ENCODE measurements around the gene AHCYL1.
A peak's percentile ranks its signal among the peaks of the same experiment; 100 is the strongest.
"Not testable (repeated sequence)": the region's sequence is repeated elsewhere in the genome, so short reads cannot be mapped to it uniquely, and the experiment has no call there.

AHCYL1 gene

DNA sequence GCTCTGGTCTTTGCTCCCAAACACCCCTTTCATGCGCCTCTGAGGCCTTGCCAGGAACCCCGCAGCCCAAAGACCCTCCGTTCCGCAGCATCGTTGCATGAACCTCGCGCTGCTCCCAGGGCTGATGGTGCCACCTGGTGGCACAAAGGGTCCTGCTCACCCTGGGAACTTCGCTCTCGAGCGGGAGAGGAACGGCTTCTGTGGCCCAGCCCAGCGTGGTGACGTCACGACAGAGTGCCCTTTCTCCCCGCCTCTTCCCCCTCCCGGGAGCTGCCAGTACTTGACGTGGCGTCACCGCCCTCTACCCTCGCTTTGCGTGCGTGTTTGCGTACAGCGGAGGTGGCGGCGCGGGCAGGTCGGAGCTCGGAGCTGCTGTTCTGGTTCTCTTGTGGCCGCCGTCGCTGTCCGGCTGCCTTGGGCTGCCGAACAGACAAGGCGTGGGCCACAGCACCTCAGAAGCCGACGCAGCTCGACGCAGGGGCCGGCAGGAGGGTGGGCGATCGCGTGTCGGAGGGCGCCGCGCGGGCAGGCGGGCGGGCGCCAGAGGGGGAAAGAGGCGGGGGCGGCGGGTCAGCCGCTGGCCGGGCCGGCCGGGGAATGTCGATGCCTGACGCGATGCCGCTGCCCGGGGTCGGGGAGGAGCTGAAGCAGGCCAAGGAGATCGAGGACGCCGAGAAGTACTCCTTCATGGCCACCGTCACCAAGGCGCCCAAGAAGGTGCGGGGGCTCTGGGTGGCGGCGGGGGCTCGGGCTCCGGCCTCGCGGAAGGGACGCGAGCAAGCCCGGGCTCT is at the start of gene AHCYL1:
AHCYL1 (plus strand) TSS at position 310 of the 791 bp plus-strand sequence; CDS start at position 598, 288 bp downstream.
- peak; percentile 99 for DNase-seq

DNA sequence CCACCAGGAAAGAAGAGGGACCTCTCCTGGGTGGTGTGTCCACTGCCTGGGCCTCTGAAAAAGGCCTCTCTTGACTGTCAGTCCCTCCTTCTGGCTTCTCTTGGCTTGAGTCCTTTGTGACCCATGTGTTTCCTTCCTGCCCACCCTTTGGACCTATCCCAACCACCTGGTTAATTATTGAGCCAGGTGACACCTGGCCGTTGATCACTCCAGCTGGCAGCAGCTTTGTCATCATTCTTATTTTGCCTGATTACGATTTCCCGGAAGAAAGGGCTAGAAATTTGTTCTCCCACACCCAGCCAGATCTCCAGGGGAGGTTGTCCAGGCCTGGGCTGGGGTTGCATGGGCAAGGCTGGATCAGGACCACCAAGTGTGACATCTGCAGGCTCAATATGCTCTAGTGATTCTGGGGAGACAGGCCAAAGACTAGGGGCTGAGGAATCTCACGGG is 49.1 kb upstream of the AHCYL1 start:
- DNase-seq, result peak; percentile 24

DNA sequence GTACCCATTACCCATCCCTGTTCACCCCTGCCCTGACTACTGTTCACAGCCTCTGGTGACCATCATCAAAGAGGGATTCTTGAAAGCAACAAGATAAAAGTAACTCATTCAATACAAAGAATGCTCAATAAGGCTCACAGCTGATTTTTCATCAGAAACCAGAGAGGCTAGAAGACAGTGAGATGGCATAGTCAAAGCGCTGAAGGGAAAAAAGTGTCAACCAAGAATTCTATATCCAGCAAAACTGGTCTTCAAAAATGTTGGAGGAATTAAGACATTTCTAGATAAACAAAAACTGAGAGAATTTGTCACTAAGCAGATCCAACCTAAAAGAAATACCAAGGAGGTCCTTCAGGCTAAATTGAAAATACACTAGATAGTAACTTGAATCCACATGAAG is 46.8 kb upstream of the AHCYL1 start:
- DNase-seq, result no peak

DNA sequence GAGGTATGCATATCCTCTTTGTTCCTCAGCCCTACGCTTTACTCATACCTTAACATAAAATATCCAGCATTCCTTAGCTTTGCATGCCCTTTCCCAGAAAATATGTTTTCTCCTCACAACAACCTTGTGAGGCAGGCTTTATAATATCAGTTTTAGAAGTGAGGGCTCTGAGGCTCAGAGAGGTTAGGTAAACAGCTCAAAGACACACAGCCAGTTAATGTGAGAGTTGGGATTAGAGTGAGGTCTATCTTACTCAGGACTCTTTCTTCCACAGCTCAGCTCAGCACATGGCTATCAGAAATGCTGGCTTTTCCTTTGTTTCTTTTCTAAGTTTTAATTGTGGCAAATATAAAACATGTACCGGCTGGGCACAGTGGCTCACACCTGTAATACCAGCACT is 46.0 kb upstream of the AHCYL1 start:
- DNase-seq, result no peak

DNA sequence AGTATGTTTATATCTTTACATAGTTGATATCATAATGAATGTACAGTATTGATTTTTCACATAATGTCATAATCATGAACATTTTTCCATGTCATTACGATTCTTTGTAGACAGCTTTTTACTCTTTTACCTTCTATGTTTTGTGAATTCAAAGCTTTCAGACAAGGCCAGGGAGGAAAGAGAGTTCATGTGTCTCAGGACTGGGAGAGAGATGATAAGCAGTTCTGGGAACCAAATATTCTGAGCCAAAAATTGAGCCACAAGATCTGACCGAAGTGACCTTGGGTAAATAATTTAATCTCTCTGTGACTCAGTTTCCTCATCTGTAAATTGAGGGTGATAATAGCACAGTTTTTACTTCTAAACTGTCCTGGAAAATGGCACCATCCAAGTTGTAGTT is 42.1 kb upstream of the AHCYL1 start:
- no peak for DNase-seq

DNA sequence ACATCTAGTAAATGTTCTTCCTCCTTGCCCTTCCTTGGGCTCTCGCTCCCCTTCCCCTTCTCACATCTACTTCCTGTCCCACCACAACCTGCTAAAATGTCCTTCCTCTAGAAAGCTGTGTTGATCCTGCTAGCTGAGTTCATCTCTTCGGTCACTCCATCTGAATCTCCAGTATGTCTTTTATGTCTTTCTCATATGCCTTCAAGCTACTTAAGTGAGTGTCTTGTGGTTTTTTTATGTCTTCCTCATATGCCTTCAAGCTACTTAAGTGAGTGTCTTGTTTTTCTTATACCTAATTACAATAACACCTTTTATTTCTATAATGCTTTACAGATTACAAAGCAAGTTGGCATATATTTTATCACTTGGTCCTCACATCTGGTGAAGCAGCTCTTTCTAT is 40.0 kb upstream of the AHCYL1 start:
- DNase-seq, result no peak

DNA sequence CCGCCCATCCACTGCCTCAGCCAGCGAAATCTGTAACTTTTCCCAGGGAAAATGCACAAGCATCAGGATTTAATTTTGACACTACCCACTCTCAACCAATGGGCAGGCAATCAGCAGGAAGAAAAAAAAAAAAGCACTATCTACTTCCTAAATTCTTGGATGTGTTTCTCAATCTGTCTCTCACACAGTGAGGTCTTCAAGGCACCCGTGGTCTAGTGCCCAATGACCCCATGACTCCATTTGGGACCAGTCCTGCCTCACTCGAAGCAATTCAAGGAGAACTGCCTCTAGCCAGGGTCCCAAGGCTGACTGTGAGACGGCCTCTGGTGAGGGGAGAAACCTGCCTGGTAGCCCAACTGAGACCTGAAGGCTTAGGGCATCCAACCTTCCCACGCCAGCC is 38.1 kb upstream of the AHCYL1 start:
- DNase-seq, result no peak

DNA sequence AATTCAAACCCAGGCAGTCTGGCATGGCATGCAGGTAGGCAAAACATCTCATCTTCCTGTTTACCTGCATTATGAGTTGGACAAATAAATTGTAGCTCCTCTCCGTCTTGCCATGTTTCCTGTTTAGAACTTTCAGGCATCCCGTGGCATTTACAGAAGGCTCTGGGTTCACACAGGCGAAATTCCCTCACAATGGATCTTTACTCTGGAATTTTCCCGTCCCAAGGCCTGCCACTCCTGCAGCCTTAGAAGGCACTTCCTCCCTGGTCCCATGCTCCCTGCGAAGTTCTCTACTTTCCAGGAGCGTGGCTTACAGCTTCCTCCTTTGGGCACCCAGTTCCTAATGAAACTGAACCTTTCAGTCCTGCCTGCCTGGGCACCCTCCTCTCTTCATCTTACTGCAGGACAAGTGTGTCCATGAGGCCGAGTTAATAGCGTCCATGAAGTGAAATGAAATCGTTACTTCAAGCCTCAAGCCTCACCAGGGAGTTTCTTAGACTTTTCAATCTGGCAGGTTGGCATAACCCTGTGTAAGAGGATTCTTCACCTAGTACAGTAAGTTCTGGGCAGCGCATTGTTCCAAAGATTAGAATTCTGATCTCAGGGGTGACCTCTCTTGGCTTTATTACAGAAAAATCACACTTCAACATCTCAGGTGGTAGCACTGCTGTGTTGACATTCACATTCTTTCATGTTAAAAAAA is 36.8 kb upstream of the AHCYL1 start:
- no peak for DNase-seq

DNA sequence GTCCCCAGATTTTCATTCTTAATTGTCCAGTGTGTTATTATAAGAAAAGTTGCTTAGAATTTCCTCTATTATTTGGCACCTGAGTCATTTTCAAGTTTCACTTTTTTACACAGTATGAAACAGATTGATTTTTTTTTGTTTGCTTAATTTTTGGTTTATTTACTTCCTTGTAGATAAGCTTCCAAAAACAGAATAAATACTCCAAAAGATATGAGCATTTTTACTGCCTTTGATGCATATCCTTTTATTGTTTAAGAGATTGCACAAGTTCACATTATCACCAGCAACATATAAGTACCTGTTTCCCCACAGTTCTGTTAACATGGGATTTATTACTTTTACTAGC is 36.3 kb upstream of the AHCYL1 start:
- no peak for DNase-seq

DNA sequence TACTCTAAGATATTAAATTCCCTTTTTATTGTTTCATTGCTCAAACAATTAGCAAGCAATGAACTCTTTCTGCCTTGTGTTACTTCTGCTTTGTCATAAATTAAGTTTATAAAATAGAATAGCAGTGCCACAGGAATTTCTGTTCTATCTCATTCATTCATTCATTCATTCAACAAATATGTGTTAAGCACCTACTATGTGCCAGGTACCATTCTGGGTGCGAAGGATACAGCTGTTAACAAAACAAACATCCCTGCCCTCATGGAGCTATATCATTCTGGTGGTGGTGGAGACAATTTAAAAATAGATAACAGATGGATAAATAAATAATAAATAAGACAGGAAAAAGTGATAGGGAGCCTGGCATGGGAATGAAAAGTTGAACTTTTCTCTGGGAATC is 34.5 kb upstream of the AHCYL1 start:
- no peak for DNase-seq

DNA sequence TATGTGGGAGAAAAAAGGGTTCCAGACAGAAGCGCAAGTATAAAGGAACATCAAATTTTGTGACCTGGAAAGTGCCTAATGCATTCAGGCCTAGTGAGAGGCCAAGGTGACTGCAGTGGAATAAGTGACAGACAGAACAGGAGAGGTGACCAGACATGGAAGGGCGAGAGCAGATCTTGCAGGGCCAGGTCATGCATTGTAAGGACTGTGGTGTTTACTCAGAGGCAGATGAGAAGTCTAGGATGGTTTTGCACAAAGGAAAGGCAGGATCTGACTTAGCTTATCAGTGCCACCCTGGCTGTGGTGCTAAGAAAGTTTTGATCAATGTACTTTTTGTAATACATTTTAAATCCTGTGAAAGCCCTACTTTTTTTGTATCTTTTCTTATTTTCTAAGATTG is 34.1 kb upstream of the AHCYL1 start:
- no peak for DNase-seq

DNA sequence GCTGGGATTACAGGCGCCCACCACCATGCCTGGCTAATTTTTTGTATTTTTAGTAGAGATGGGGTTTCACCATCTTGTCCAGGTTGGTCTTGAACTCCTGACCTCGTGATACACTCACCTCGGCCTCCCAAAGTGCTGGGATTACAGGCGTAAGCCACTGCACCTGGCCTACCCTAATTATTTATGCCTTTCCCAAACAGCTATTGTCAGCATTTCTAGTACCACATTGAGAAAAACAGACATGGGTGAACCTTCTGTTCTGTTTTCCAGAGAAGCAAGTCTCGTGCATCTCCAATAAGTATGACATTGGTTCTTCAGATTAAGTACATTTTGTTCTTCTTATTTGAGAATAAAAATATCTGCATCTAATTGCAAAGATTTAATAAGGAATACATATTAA is 33.1 kb upstream of the AHCYL1 start:
- DNase-seq, result not testable (repeated sequence)

DNA sequence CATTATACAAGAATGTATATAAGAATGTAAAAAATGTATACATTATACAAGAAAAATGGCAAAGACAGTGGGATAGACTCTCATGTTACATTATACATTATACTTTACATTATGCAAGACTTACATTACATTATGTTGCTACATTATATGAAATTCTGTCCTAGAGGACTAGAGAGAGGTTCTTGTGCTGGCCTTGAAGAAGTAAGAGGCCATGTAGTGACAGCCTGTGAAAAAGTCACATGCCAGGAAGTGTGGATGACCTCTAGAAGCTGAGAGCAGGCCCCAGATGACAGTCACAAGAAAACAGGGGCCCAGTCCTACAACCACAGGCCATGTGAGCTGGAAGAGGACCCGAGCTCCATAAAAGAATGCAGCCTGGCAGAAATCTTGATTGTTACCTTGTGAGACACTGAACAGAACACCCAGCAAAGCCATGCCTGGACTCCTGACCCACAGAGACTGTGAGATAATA is 30.5 kb upstream of the AHCYL1 start:
- no peak for DNase-seq

DNA sequence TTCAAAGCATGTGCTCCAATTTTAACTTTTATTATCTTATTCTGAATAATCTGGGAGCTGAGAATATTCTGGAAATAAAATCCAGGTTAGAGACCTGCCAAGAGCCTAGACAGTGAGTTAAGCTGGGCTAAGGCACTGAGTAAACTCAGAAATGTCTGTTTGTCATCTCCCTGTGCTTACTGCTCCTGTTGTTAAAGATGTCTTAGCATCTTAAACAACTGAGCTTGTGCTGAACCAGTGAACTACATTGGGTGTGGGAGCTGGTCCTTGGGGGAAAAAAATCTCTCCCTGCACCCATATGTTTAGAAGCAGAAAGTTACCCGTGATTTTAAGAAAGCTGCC is 25.0 kb upstream of the AHCYL1 start:
- no peak for DNase-seq

DNA sequence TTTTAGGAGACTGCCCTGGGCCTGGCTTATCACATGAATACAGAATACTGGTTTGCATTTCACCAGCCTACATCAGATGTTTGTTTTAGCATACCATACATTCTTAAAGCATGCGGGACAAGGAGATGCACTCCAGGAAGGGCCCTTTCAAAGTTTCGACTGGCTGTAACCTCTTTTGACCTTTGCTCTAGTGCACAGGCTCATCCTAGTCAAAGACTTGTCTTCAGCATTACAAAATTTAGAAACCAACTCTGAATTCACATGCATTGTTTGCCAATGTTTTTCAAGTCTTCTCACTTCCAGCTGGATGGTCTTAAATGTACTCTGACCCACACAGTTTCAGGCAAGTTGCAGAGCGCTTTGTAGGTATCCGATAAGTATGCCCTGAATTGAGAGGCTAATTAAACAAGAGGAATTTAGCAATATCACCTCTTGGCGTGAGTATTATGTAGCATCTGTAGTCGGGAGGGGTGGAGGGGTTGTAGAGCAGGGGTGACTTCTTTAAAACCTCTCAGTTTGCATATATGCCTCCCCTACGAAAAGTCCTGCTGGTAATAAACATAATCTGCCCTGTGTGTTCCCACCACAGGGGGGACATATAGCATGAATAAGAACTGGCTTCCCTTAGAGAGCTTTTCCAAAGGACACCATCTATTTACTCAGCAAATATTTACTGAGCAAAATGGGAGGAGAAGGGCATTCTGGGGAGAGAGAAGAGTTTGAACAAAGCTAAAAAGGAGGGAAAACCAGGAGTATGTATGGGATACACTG is 24.4 kb upstream of the AHCYL1 start:
- DNase-seq, result no peak

DNA sequence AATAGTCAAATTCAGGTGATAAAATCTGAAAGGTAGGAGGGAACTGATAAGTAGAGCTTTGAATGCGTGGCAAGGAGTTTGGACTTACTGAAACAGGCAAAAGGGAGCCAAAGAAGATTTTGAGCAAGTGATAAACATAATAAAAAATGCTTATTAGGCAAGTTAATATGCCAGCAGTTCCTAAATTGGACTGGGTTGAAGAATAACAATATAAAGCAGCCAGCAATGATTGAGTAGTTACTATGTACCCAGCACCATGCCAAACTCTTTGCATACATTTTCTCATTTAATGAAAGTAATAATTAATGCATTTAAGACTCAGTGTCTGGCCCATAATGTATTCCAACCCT is 23.8 kb upstream of the AHCYL1 start:
- no peak for DNase-seq

DNA sequence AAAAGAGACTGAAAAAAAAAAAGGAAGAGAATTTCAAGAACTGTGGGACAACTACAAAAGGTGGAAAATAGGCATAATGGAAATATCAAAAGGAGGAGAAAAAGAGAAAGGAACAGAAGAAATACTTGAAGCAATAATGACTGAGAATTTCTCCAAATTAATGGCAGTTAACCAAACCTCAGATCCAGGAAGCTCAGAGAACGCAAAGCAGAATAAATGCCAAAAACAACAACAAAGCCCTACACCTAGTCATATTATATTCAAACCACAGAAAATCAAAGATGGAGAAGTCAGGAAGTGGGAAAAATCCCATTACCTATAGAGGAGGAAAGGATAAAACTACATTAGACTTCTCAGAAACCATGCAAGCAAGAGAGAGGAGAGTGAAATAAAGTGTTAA is 20.7 kb upstream of the AHCYL1 start:
- DNase-seq, result no peak

DNA sequence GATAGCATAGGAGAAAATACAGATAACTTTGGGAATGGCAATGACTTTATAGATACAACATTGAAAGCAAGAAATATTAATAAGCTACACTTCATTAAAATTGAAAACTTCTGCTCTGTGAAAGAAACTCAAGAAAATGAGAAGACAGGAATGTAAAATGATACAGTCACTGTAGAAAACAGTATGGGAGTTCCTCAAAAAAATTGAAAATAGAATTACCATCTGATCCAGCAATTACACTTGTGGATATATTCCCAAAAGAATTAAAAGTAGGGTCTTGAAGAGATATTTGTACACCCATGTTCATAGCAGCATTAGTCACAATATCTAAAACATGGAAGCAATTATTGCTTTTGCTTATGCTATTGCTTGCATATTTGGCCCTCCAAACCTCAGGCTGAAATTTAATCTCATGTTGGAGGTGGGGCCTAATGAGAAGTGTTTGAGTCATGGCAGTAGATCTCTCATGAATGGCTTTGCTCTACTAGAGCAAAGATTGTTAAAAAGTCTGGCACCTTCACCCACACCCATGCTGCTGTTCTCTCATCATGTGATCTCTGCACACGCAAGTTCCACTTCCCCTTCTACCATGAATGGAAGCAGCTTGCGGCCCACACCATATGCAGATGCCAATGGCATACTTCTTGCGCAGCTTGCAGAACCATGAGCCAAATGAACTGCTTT is 15.3 kb upstream of the AHCYL1 start:
- DNase-seq, result peak; percentile 28

DNA sequence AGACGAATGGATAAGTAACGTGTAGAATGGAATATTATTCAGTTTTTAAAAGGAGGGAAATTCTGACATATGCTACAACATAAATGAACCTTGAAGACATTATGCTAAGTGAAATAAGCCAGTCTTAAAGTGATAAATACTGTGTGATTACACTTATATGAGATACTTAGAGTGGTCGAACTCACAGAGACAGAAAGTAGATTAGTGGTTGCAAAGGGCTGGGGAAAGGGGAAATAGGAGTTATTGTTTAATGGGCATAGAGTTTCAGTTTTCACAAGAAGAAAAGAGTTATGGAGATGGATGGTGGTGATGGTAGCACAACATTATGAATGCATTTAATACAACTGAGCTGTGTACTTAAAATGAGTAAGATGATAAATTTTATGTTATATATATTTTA is 14.7 kb upstream of the AHCYL1 start:
- DNase-seq, result no peak

DNA sequence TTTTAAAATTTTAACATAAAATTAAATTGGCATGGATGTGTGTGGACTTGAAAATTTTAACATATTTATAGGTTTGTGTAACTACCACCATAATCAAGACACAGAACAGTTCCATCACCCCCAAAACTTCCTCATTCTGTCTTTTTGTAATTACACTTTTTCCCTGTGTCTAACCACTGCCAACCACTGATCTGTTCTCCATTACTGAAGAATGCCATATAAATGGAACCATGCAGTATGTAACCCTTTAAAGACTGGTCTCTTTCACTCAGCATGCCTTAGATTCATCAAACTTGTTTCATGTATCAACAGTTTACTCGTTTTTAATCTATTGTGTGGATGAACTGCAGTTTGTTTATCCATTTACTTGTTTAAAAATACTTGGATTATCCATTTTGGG is 13.0 kb upstream of the AHCYL1 start:
- DNase-seq, result no peak

DNA sequence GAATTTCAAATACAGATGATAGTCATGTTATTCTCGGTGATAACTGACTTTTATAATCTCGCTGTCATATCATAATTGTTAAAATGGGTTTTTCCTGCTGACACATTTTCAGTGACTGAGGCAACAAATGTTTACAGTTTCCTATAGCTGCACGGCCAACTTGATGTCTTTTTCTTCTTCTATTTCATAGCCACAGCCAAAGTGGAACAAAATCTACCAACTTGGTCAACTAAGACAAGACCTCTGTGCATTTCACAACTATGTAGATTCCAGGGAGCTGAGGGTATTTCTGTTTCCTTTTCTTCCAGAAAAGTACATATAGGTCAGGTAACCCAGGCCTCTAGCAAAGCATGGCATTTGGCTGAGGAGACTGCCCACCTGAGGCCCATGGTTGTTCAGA is 10.4 kb upstream of the AHCYL1 start:
- no peak for DNase-seq

DNA sequence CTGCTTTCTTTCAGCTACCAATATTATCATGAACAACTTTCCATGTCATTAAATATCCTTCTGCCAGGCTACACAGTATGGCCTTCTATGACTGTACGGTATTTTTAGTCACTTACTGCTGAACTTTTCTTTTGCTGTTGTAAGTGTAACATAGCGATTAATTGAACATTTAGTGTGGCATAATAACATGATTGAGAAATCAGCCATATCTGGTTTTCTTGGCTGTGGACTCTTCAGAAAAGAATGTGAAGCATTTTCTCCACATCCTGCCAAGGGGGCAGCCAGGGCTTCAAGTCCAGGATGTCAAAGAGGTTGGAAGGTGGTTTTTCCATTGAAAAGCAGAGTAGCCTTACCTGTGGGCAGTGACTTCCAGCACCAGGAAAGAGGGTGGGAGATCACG is 8.8 kb upstream of the AHCYL1 start:
- no peak for DNase-seq

DNA sequence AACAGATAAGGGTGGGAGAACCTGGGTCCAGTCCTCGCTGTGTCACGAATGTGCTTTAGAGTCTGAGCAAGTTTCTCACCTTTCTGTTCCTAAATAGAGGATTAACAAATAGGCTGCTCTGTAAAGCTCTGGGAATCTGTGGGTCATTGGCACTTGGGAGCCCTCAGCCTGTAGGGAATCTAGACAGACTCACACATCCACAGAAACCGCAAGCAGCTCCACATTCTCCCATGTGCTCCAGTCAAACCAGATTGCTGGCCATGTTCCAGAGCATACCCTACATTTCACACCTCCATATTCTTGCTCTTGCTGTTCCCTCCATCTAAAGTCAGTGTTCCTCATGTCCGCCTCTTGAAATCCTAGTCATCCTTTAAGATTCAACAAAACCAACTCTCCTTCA is 7.8 kb upstream of the AHCYL1 start:
- DNase-seq, result no peak

Data from NCI-H2171 treated with DMSO at 0.1 percent for 48 hours (cell line).